ENCODE results near the gene NIPBL.

DNA sequence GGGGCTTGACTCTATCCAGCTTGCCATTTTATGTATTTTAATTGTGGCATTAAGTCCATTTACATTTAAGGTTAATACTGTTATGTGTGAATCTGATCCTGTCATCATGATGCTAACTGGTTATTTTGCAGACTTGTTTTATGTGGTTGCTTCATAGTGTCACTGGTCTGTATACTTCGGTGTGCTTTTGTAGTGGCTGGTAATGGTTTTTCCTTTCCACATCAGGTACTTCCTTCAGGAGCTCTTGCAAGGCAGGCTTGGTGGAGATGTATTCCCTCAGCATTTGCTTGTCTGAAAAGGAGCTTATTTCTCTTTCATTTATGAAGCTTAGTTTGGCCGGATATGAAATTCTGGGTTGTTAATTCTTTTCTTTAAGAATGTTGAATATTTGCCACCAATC is 226.7 kb downstream of the NIPBL start:
- TF ChIP-seq FOSL2 (IDR thresholded peaks at IDR 0.05; ENCODE audit: borderline replicate concordance, low read depth) (no peak), YY1 (IDR thresholded peaks at IDR 0.05; ENCODE audit: low read depth) (no peak), EZH2phosphoT487 (IDR thresholded peaks at IDR 0.05; ENCODE audit: borderline replicate concordance, low read depth) (no peak), RFX5 (IDR thresholded peaks at IDR 0.05; ENCODE audit: low read length) (no peak), RAD21 (IDR thresholded peaks at IDR 0.05; ENCODE audit: low read length) (no peak), EP300 (IDR thresholded peaks at IDR 0.05; ENCODE audit: borderline replicate concordance in 1 of 2, low read depth in 1 of 2, low read length in 1 of 2) (no peak), POLR2AphosphoS5 (IDR thresholded peaks at IDR 0.05; ENCODE audit: low read depth, low read length) (no peak), SMC3 (IDR thresholded peaks at IDR 0.05; ENCODE audit: low read depth, low read length) (no peak), NFIC (IDR thresholded peaks at IDR 0.05; ENCODE audit: borderline replicate concordance) (no peak)
- TF ChIP-seq, protein P1, sequence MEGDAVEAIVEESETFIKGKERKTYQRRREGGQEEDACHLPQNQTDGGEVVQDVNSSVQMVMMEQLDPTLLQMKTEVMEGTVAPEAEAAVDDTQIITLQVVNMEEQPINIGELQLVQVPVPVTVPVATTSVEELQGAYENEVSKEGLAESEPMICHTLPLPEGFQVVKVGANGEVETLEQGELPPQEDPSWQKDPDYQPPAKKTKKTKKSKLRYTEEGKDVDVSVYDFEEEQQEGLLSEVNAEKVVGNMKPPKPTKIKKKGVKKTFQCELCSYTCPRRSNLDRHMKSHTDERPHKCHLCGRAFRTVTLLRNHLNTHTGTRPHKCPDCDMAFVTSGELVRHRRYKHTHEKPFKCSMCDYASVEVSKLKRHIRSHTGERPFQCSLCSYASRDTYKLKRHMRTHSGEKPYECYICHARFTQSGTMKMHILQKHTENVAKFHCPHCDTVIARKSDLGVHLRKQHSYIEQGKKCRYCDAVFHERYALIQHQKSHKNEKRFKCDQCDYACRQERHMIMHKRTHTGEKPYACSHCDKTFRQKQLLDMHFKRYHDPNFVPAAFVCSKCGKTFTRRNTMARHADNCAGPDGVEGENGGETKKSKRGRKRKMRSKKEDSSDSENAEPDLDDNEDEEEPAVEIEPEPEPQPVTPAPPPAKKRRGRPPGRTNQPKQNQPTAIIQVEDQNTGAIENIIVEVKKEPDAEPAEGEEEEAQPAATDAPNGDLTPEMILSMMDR (IDR thresholded peaks at IDR 0.05): no peak
- TF ChIP-seq, protein P2, sequence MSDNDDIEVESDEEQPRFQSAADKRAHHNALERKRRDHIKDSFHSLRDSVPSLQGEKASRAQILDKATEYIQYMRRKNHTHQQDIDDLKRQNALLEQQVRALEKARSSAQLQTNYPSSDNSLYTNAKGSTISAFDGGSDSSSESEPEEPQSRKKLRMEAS (IDR thresholded peaks at IDR 0.05; ENCODE audit: low read depth): no peak
- TF ChIP-seq, protein P3, sequence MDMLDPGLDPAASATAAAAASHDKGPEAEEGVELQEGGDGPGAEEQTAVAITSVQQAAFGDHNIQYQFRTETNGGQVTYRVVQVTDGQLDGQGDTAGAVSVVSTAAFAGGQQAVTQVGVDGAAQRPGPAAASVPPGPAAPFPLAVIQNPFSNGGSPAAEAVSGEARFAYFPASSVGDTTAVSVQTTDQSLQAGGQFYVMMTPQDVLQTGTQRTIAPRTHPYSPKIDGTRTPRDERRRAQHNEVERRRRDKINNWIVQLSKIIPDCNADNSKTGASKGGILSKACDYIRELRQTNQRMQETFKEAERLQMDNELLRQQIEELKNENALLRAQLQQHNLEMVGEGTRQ (IDR thresholded peaks at IDR 0.05; ENCODE audit: borderline replicate concordance, low read depth, low read length): no peak

All from SK-N-SH (cell line).